B cell (primary cell): ENCODE results near the gene ADARB2. TPM values are rescaled to one million over a fixed set of nuclear protein-coding genes. Genes with fewer than 3 reads are reported as not detected.

Experiments used
- ATAC-seq: fragments of 200-7000 bp; cut with Tn5 transposase; one replicate; pipeline ENCODE4 v1.10.0; 2021; ENCODE audit warnings: low read depth, mild to moderate bottlenecking, moderate number of reproducible peaks, moderate library complexity
- CTCF ChIA-PET: fragments of 350-600 bp; sonication (Branson Sonifier 250); formaldehyde crosslinking; loops from one replicate; lab custom pipeline; 2021; ENCODE audit warnings: antibody characterized with exemption, inconsistent platforms; lab: Charles Lee
- POLR2A ChIA-PET: fragments of 350-600 bp; sonication (Branson Sonifier 250); formaldehyde crosslinking; loops from one replicate; lab custom pipeline; 2021; ENCODE audit warnings: antibody characterized with exemption; lab: Charles Lee
- DNase-seq: peaks from one replicate; pipeline ENCODE4 v3.0.0; 2013
- H2AFZ ChIP-seq: 2 replicates; pipeline ENCODE4 v1.6.1; 2012; ENCODE audit warnings: mild to moderate bottlenecking, low read depth, low read length; ENCODE audit not compliant: insufficient read depth, poor library complexity, severe bottlenecking
- H3K27ac ChIP-seq, 2 donors: 1 replicate in 1 of 2; 2 replicates in 1 of 2; pipeline ENCODE4 v1.5.1; 2012 to 2013; ENCODE audit warnings: low read length in 2 of 2, mild to moderate bottlenecking in 2 of 2, moderate library complexity in 1 of 2
- H3K27me3 ChIP-seq, 4 experiments: fragments of 200-600 bp in 1 of 4; sonication (generic) in 1 of 4; replicated peaks in 1 of 4; 1 replicate in 2 of 4; 2 replicates in 2 of 4; pipeline versions ENCODE4 v1.6.1 to v1.7.0; 2013 to 2016; ENCODE audit warnings: low read length in 3 of 4, mild to moderate bottlenecking in 2 of 4, mixed read lengths in 1 of 4, moderate library complexity in 1 of 4; ENCODE audit not compliant: insufficient read depth in 4 of 4, control insufficient read depth in 3 of 4; ENCODE audit errors: control extremely low read depth in 1 of 4
- H3K36me3 ChIP-seq, 2 experiments: replicated peaks in 1 of 2; 1 replicate in 1 of 2; 2 replicates in 1 of 2; pipeline versions ENCODE4 v1.6.1 to v1.7.1; 2013; ENCODE audit warnings: low read length in 1 of 2; ENCODE audit not compliant: insufficient read depth in 2 of 2, control insufficient read depth in 1 of 2; ENCODE audit errors: control extremely low read depth in 1 of 2, extremely low read depth in 1 of 2
- H3K4me1 ChIP-seq, 2 donors: fragments of 200-600 bp in 1 of 2; sonication (generic) in 1 of 2; 1 replicate in 1 of 2; 2 replicates in 1 of 2; pipeline versions ENCODE4 v1.5.1 to v1.6.1; 2013 to 2017; ENCODE audit warnings: low read length in 2 of 2; ENCODE audit not compliant: control insufficient read depth in 2 of 2, insufficient read depth in 2 of 2
- H3K4me2 ChIP-seq: replicated peaks from 2 replicates; pipeline ENCODE3; 2012; ENCODE audit warnings: mild to moderate bottlenecking, low read depth, low read length; ENCODE audit not compliant: poor library complexity, severe bottlenecking
- H3K4me3 ChIP-seq, 5 experiments: fragments of 200-600 bp in 1 of 5; sonication (generic) in 1 of 5; 1 replicate in 3 of 5; 2 replicates in 2 of 5; pipeline versions ENCODE4 v1.5.1 to v1.7.0; 2011 to 2016; ENCODE audit warnings: low read length in 4 of 5, mild to moderate bottlenecking in 4 of 5, low read depth in 2 of 5, control low read depth in 1 of 5, moderate library complexity in 1 of 5; ENCODE audit not compliant: insufficient read depth in 1 of 5; ENCODE audit errors: control extremely low read depth in 1 of 5, extremely low read depth in 1 of 5
- H3K79me2 ChIP-seq: fragments of 200-600 bp; sonication (generic); one replicate; pipeline ENCODE4 v1.6.0; 2016; ENCODE audit warnings: low read length; ENCODE audit not compliant: control insufficient read depth, insufficient read depth
- H3K9ac ChIP-seq: fragments of 200-600 bp; sonication (generic); 2 replicates; pipeline ENCODE4 v1.6.1; 2017; ENCODE audit warnings: mild to moderate bottlenecking, low read length, moderate library complexity
- H3K9me3 ChIP-seq, 3 donors: one replicate each; pipeline versions ENCODE4 v1.6.1 to v1.7.1; 2013; ENCODE audit warnings: low read length in 2 of 3; ENCODE audit not compliant: control insufficient read depth in 2 of 3, insufficient read depth in 1 of 3; ENCODE audit errors: control extremely low read depth in 1 of 3
- H4K20me1 ChIP-seq: 2 replicates; pipeline ENCODE4 v1.6.0; 2012; ENCODE audit warnings: mild to moderate bottlenecking, low read length; ENCODE audit not compliant: insufficient read depth, control insufficient read depth, poor library complexity, severe bottlenecking
- H3K27ac Mint-ChIP-seq: one replicate; pipeline ENCODE4 v1.8.0; 2021; ENCODE audit warnings: mixed read lengths
- H3K27me3 Mint-ChIP-seq: one replicate; pipeline ENCODE4 v1.8.0; 2021; ENCODE audit warnings: mixed read lengths
- H3K4me1 Mint-ChIP-seq: one replicate; pipeline ENCODE4 v1.8.0; 2021; ENCODE audit warnings: mixed read lengths
- H3K4me3 Mint-ChIP-seq: one replicate; pipeline ENCODE4 v1.8.0; 2021; ENCODE audit warnings: mixed read lengths
- H3K9me3 Mint-ChIP-seq: one replicate; pipeline ENCODE4 v1.8.0; 2022; ENCODE audit warnings: mixed read lengths; ENCODE audit not compliant: insufficient read depth
- EZH2 ChIP-seq: IDR thresholded peaks from 2 replicates; pipeline ENCODE4 v1.6.1; 2012; ENCODE audit warnings: borderline replicate concordance, low read depth, mild to moderate bottlenecking, moderate library complexity, low read length; ENCODE audit not compliant: insufficient read depth, poor library complexity, severe bottlenecking
- WGBS: methylation state at CpG from one replicate; pipeline ENCODE4 v1.1.5; 2013; ENCODE audit warnings: missing lambda C conversion rate; ENCODE audit not compliant: insufficient coverage; 5-methylcytosine and 5-hydroxymethylcytosine counted together
- intact Hi-C: fragments of 100-400 bp; cut with micrococcal nuclease; formaldehyde crosslinking; loops from one replicate; pipeline ENCODE4 v1.10.0; 2022
- polyA plus RNA-seq: library from polyadenylated mRNA; depleted of rRNA; stranded (reverse); fragments of >200 nt; gene quantifications from 2 replicates; pipeline ENCODE4 v1.2.3, GENCODE V29; 2012
- total RNA-seq, 2 donors: library from RNA; stranded (reverse); fragments of 120-200 nt in 1 of 2; gene quantifications; 1 replicate in 1 of 2; 2 replicates in 1 of 2; pipeline versions ENCODE4 v1.2.3 to v1.2.4, GENCODE V29; 2013 to 2022
- TF ChIP-seq, protein P1 (sequence below): fragments of 200-600 bp; IDR thresholded peaks from one replicate; pipeline ENCODE4 v1.8.0; 2022; ENCODE audit warnings: antibody characterized with exemption, mild to moderate bottlenecking

ADARB2 gene
- total and polyA plus RNA-seq, 2 donors (not counting 1 experiment from before 2014, with no cell fraction given): 0.13 to 0.96 TPM

DNA sequence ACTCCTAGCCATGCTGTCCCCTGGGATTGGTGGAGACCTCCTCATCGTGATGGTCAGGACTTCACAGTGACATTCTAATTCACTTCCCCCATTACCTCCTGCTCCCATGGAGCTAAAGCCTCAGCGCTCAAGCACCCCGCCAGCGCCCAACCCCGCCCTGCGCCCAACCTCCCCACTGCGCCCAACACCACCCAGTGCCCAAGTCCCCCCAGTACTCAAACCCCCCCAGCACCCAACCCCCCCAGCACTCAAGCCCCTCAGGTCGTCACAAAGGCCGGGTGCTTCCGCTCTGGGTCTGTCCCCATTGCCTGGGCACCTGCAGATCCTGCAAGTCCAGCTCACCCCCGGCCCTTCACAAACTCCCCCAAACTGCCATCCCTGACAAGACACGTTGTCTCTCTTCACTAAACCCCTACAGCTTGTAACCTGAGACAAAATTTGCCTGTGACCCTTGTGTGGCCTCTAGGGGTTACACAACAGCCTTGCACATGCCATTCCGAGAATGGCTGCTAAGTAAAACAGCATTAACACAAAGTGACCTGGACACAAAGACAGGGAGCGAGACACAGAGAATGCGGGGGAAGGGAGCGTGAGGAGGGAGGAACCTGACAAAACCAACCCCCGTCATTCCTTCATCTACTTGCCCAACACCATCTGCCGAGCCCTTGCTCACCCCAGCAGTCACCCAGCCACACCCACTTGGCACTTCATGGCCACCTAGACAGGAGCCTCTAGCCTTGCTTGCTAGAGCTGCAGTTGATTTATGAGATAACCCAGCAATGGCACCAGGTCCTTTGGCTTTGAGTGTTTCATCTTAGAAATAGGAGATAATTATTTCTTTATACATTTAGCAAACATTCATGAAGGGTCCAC, 107.8 kb downstream of the ADARB2 start:
- H3K4me3 Mint-ChIP-seq: no peak overlapping the region
- Histone ChIP-seq H3K4me2 (no peak overlapping the region), H3K27ac (no peak overlapping the region), H3K9ac (no peak overlapping the region), H3K9me3 (peaks cover 0 to 19% (median 0%) of the 10 kb centered on the region in 3 donors), H2AFZ (no peak overlapping the region), H3K36me3 (no peaks in the 10 kb centered on the region), H3K4me3 (no peak overlapping the region), H3K4me1 (peaks cover 0 to 6% of the 10 kb centered on the region in 2 donors), H4K20me1 (no peaks in the 10 kb centered on the region), H3K79me2 (no peaks in the 10 kb centered on the region), H3K27me3 (peaks cover 0 to 9% (median 0%) of the 10 kb centered on the region in 4 experiments)
- H3K4me1 Mint-ChIP-seq: peaks cover 6% of the 10 kb centered on the region
- 79% methylated on average over 12 of the region's 18 CpGs for WGBS
- no peak overlapping the region for H3K27ac Mint-ChIP-seq
- H3K27me3 Mint-ChIP-seq: peaks cover 32% of the 10 kb centered on the region
- TF ChIP-seq, protein P1, sequence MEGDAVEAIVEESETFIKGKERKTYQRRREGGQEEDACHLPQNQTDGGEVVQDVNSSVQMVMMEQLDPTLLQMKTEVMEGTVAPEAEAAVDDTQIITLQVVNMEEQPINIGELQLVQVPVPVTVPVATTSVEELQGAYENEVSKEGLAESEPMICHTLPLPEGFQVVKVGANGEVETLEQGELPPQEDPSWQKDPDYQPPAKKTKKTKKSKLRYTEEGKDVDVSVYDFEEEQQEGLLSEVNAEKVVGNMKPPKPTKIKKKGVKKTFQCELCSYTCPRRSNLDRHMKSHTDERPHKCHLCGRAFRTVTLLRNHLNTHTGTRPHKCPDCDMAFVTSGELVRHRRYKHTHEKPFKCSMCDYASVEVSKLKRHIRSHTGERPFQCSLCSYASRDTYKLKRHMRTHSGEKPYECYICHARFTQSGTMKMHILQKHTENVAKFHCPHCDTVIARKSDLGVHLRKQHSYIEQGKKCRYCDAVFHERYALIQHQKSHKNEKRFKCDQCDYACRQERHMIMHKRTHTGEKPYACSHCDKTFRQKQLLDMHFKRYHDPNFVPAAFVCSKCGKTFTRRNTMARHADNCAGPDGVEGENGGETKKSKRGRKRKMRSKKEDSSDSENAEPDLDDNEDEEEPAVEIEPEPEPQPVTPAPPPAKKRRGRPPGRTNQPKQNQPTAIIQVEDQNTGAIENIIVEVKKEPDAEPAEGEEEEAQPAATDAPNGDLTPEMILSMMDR: no peak
- TF ChIP-seq EZH2: no peak
- DNase-seq: no peak
- H3K9me3 Mint-ChIP-seq: no peaks in the 10 kb centered on the region
- intact Hi-C loops: no loop called here
- POLR2A ChIA-PET: interaction anchor here (0.8 kb wide), 1 partner anchor 34 kb away, joined by 6 read pairs; no protein-coding TSS in a partner anchor
- CTCF ChIA-PET: no interaction called here
- no peak for ATAC-seq

DNA sequence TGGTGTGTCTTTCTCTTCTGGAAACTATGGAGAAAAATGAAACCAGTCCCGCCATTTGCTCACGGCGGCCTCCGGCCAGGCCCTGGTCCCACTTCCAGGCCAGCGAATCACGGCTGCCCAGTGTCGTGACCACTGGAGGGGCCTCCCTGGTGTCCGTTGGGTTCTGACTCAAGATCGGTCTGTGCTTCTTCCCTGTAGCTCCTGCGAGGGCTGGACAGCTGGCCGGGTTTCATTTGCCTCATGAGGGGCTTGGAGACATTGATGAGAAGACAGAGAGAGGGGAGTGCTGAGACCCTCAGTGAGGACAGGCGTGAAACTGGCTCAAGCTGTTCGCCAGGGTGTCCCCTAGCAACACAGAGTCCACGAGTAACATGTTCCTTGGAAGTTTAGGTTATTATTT, 108.6 kb downstream of the ADARB2 start:
- ChIA-PET CTCF (no interaction called here), POLR2A (no interaction called here)
- 91% methylated on average over 14 of the region's 14 CpGs for WGBS
- no peak overlapping the region for H3K4me3 ChIP-seq
- no peak for DNase-seq
- TF ChIP-seq, protein P1: no peak
- TF ChIP-seq EZH2: no peak
- H3K9ac ChIP-seq: no peak overlapping the region
- H4K20me1 ChIP-seq: no peaks in the 10 kb centered on the region
- H3K27me3 ChIP-seq: peaks cover 0 to 9% (median 0%) of the 10 kb centered on the region in 4 experiments
- Mint-ChIP-seq H3K4me1 (peaks cover 6% of the 10 kb centered on the region), H3K4me3 (no peak overlapping the region), H3K27ac (no peak overlapping the region), H3K27me3 (peaks cover 32% of the 10 kb centered on the region), H3K9me3 (no peaks in the 10 kb centered on the region)
- H3K4me2 ChIP-seq: no peak overlapping the region
- ATAC-seq: no peak
- H3K4me1 ChIP-seq: peaks cover 0 to 6% of the 10 kb centered on the region in 2 donors
- no peak overlapping the region for H2AFZ ChIP-seq
- no peak overlapping the region for H3K27ac ChIP-seq
- intact Hi-C loops: no loop called here
- H3K36me3 ChIP-seq: no peaks in the 10 kb centered on the region
- no peaks in the 10 kb centered on the region for H3K79me2 ChIP-seq
- peaks cover 0 to 18% (median 0%) of the 10 kb centered on the region in 3 donors for H3K9me3 ChIP-seq
